Gastrocnemius medialis (tissue), 4 donors: Measurements from ENCODE around the gene CNOT4. TPM values are rescaled to one million over a fixed set of nuclear protein-coding genes. Genes with fewer than 3 reads are reported as not detected.
"Not testable (repeated sequence)": the region's sequence is repeated elsewhere in the genome, so short reads cannot be mapped to it uniquely, and the experiment has no call there.

Experiments used
- ATAC-seq, 2 donors: fragments of 150-250 bp; one replicate each; pipeline ENCODE4 v1.9.1; 2016
- DNase-seq, 2 donors: peaks; one replicate each; pipeline ENCODE4 v3.0.0-alpha.2; 2019
- H3K27ac ChIP-seq, 4 donors: fragments of 200-600 bp; sonication (generic); 1 replicate in 1 of 4; 2 replicates in 3 of 4; pipeline ENCODE4 v1.5.1; 2016 to 2018; ENCODE audit warnings: mild to moderate bottlenecking in 2 of 4, moderate library complexity in 1 of 4
- H3K27me3 ChIP-seq, 3 donors: fragments of 200-600 bp; sonication (generic) in 2 of 3; 1 replicate in 1 of 3; 2 replicates in 2 of 3; pipeline versions ENCODE4 v1.5.1 to v1.6.0; 2016 to 2019; ENCODE audit warnings: mild to moderate bottlenecking in 1 of 3, moderate library complexity in 1 of 3
- H3K36me3 ChIP-seq, 2 donors: fragments of 200-600 bp; sonication (generic) in 1 of 2; one replicate each; pipeline ENCODE4 v1.5.1; 2017 to 2018
- H3K4me1 ChIP-seq, 2 donors: fragments of 200-600 bp; sonication (generic) in 1 of 2; one replicate each; pipeline ENCODE4 v1.5.1; 2016 to 2017; ENCODE audit warnings: mild to moderate bottlenecking in 2 of 2
- H3K4me3 ChIP-seq, 4 donors: fragments of 200-600 bp; sonication (generic) in 3 of 4; 1 replicate in 1 of 4; 2 replicates in 3 of 4; pipeline ENCODE4 v1.5.1; 2016 to 2019; ENCODE audit warnings: mild to moderate bottlenecking in 2 of 4
- H3K9me3 ChIP-seq, 3 donors: fragments of 200-600 bp; sonication (generic) in 2 of 3; 1 replicate in 1 of 3; 2 replicates in 2 of 3; pipeline ENCODE4 v1.5.1; 2016 to 2019
- POLR2A ChIP-seq, 2 donors: fragments of 450-650 bp; IDR thresholded peaks; one replicate each; pipeline ENCODE4 v1.6.1; 2017; ENCODE audit warnings: antibody characterized with exemption in 2 of 2, mild to moderate bottlenecking in 2 of 2, moderate library complexity in 2 of 2
- in situ Hi-C, 4 donors: fragments of 200-750 bp; cut with MboI; loops; one replicate each; pipeline versions ENCODE4 v1.15.0 to v1.8.0; 2017; ENCODE audit warnings: low sequenced_read_pairs in 4 of 4
- intact Hi-C: fragments of 100-400 bp; cut with DNase I; formaldehyde crosslinking; loops from one replicate; pipeline ENCODE4 v1.15.1; 2023; ENCODE audit warnings: low total_unique reads
- total RNA-seq, 4 donors: library from RNA; depleted of rRNA; stranded (reverse); fragments of >200 nt; gene quantifications; one replicate each; pipeline versions ENCODE4 v1.1.0 to v1.2.3, GENCODE V29; 2016
- TF ChIP-seq, protein P1 (sequence below), 5 experiments: fragments of 450-650 bp in 3 of 5; fragments of 200-600 bp in 2 of 5; sonication (generic) in 2 of 5; IDR thresholded peaks in 4 of 5; conservative IDR thresholded peaks in 1 of 5; 1 replicate in 4 of 5; 2 replicates in 1 of 5; pipeline ENCODE4 v1.5.1; 2016 to 2019; ENCODE audit warnings: antibody characterized with exemption in 5 of 5, mild to moderate bottlenecking in 3 of 5, moderate library complexity in 3 of 5

CNOT4 gene
- total RNA-seq, 4 donors from 2014 or later, result 25.5 to 38.1 (median 30.7) TPM

DNA sequence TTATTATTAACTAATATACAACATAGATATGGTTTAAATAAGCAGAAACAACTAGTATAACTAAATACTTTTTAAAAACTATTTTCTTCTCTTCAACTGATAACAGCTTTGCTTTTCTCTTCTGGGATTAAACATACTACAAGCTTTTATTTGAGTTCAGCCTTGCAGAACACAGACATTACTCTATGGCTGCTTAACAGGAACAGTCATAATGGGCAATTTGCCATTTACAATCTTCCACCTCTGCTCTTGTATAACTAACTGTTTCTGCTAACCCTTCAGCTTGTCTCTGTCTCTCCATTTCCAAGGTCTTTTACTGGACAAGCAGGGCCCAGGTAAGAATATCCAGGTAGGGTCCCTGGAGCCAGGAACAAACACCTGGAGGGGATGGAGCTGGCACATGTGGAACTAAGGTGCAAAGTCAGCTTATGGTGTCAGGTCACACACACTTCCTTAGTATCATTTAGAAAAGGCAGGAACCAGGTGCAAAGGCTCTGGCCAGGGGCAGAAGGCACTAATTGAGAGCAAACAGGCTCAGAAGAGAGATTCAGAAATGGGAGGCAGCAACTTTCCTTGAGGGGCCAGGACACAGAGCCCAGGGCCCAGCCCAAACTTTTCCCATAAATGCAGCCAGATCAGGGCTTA, 183.1 kb downstream of the CNOT4 start:
- no peaks in the 10 kb centered on the region for H3K27me3 ChIP-seq
- H3K4me1 ChIP-seq, result peaks cover 0 to 4% of the 10 kb centered on the region in 2 donors
- H3K27ac ChIP-seq, result no peak overlapping the region
- in situ Hi-C loops (no loop called here), intact Hi-C loops (no loop called here)
- no peak overlapping the region for H3K4me3 ChIP-seq
- ATAC-seq (no peak), DNase-seq (no peak)
- no peaks in the 10 kb centered on the region for H3K9me3 ChIP-seq
- H3K36me3 ChIP-seq, result no peaks in the 10 kb centered on the region
- TF ChIP-seq, protein P1, sequence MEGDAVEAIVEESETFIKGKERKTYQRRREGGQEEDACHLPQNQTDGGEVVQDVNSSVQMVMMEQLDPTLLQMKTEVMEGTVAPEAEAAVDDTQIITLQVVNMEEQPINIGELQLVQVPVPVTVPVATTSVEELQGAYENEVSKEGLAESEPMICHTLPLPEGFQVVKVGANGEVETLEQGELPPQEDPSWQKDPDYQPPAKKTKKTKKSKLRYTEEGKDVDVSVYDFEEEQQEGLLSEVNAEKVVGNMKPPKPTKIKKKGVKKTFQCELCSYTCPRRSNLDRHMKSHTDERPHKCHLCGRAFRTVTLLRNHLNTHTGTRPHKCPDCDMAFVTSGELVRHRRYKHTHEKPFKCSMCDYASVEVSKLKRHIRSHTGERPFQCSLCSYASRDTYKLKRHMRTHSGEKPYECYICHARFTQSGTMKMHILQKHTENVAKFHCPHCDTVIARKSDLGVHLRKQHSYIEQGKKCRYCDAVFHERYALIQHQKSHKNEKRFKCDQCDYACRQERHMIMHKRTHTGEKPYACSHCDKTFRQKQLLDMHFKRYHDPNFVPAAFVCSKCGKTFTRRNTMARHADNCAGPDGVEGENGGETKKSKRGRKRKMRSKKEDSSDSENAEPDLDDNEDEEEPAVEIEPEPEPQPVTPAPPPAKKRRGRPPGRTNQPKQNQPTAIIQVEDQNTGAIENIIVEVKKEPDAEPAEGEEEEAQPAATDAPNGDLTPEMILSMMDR (IDR thresholded peaks at IDR 0.05 in 4 of 5, conservative IDR thresholded peaks at IDR 0.05 in 1 of 5), result no peak
- TF ChIP-seq POLR2A (IDR thresholded peaks at IDR 0.05), result no peak

DNA sequence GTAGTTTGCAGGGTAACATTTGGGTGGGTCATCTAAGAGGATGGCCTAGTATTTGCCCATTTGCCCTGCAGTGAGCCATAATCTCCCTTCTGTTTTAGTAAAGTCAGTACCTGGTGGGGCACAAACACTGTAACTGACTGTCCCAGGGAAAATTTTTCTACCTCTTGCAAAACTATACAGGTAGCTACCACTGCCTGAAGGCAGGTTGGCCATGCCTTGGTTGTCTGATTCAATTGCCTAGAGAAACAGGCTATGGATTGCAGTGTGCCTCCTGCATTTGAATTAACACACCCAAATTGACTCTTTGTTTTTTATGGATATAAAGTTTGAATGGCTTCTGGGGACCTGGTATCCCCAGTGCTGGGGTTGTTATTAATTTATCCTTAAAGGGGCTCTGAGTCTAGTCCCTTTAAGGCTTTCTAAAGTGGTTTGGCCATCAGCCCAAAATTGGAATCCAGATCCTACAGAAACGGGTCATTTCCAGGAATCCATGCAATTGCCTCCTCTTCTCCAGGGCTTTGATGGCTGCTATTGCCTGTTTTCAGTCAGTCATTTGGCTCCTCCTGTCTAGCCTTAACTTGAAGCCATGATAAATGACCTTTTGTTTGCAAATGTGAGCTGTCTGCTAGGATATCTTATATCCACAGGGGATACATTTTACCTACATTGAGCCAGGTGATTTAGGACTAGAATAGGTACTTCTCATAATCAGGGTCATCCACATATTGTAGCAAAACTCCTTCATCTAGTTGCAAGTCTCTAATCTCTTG, 187.1 kb downstream of the CNOT4 start:
- DNase-seq (no peak), ATAC-seq (no peak)
- intact Hi-C loops, result no loop called here
- H3K9me3 ChIP-seq, result no peaks in the 10 kb centered on the region
- H3K4me3 ChIP-seq, result no peak overlapping the region
- no peak for TF ChIP-seq POLR2A (IDR thresholded peaks at IDR 0.05)
- TF ChIP-seq, protein P1 (IDR thresholded peaks at IDR 0.05 in 4 of 5, conservative IDR thresholded peaks at IDR 0.05 in 1 of 5), result no peak
- no peaks in the 10 kb centered on the region for H3K27me3 ChIP-seq
- peaks cover 11 to 19% of the 10 kb centered on the region in 2 donors for H3K4me1 ChIP-seq
- in situ Hi-C loops, result no loop called here
- H3K36me3 ChIP-seq, result no peaks in the 10 kb centered on the region
- no peak overlapping the region for H3K27ac ChIP-seq

DNA sequence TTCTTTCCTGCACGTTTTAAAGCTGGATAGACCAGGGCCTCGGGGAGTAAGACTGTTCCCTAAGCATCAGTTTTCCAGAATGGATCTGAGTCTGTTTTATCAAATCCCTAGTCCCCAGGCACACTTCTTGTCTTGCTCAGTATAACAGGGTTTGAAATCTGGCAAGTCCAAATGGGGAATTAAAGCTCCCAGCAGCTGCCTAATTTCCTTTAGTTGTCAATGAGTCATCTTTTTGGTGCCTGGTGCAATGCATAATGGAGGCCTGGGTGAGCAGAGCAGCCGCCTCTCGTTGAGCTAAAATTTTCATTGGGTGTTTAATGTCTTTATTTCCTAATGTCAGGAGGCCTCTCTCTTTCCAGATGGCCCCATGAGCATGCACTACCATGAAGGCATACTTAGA, 188.3 kb downstream of the CNOT4 start:
- no peak overlapping the region for H3K4me3 ChIP-seq
- no peak for TF ChIP-seq POLR2A (IDR thresholded peaks at IDR 0.05)
- TF ChIP-seq, protein P1 (IDR thresholded peaks at IDR 0.05 in 4 of 5, conservative IDR thresholded peaks at IDR 0.05 in 1 of 5), result no peak
- H3K27me3 ChIP-seq, result no peaks in the 10 kb centered on the region
- no peaks in the 10 kb centered on the region for H3K9me3 ChIP-seq
- H3K36me3 ChIP-seq, result no peaks in the 10 kb centered on the region
- DNase-seq, result no peak
- in situ Hi-C loops (no loop called here), intact Hi-C loops (no loop called here)
- peak in 1 of 2 donors; percentile 44 for ATAC-seq
- peaks cover 11 to 19% of the 10 kb centered on the region in 2 donors for H3K4me1 ChIP-seq
- H3K27ac ChIP-seq, result no peak overlapping the region

DNA sequence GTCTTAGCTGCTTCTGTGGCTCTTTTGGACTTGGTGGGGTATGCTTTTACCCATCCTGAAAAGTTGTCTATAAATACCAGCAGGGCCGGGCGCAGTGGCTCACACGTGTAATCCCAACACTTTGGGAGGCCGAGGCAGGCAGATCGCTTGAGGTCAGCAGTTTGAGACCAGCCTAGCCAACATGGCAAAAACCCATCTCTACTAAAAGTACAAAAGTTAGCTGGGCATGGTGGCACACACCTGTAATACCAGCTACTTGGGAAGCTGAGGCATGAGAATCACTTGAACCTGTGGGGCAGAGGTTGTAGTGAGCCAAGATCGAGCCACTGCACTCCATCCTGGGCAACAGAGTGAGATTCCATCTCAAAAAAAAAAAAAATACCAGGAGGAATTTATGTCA, 188.9 kb downstream of the CNOT4 start:
- H3K27ac ChIP-seq, H3K27me3 ChIP-seq, in situ Hi-C loops, H3K36me3 ChIP-seq, intact Hi-C loops, H3K9me3 ChIP-seq, ATAC-seq, H3K4me3 ChIP-seq, DNase-seq: not testable (repeated sequence)
- H3K4me1 ChIP-seq, result peaks cover 11 to 19% of the 10 kb centered on the region in 2 donors

DNA sequence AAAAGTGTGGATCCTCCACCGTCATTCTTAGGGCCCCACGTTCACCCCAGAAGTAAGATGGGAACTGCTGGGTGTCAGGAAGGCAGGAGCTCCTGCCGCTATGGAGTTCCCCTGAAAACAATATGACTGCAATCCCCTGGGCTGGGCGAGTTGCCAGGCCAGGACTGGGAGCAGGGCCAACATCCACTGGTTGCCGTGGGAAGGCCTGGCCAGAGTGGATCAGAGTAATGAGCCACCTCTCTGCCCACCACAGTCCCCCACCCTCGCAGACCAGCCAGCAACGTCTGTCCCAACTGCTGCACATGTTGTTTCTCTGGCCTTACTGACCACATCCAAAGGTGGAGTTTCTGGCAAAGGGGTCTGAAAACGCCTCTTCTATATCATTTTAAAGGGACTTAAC, 189.6 kb downstream of the CNOT4 start:
- in situ Hi-C loops (no loop called here), intact Hi-C loops (no loop called here)
- Histone ChIP-seq H3K9me3 (no peaks in the 10 kb centered on the region), H3K36me3 (no peaks in the 10 kb centered on the region), H3K27me3 (no peaks in the 10 kb centered on the region), H3K4me1 (peaks cover 11 to 19% of the 10 kb centered on the region in 2 donors), H3K4me3 (no peak overlapping the region), H3K27ac (peak overlapping the region in 1 of 4 donors; percentile 24)
- TF ChIP-seq POLR2A (IDR thresholded peaks at IDR 0.05), result no peak
- peak in 1 of 2 donors; percentile 64 for ATAC-seq
- peak; percentile 14 to 70 for DNase-seq
